Endothelial cell (in vitro differentiated cells): ENCODE measurements around the gene NUCKS1. TPM values are rescaled to one million over a fixed set of nuclear protein-coding genes. Genes with fewer than 3 reads are reported as not detected.

Experiments used
- DNase-seq: peaks from one replicate; pipeline ENCODE4 v3.0.0; 2021; ENCODE audit warnings: low spot score
- H3K27ac Mint-ChIP-seq: one replicate; pipeline ENCODE4 v1.8.0; 2021; ENCODE audit warnings: mixed read lengths, inconsistent platforms; ENCODE audit not compliant: unreplicated experiment
- H3K27me3 Mint-ChIP-seq: one replicate; pipeline ENCODE4 v1.8.0; 2021; ENCODE audit warnings: mild to moderate bottlenecking, moderate library complexity, mixed read lengths, inconsistent platforms; ENCODE audit not compliant: unreplicated experiment
- H3K36me3 Mint-ChIP-seq: one replicate; pipeline ENCODE4 v1.8.0; 2021; ENCODE audit warnings: mild to moderate bottlenecking, low read depth, mixed read lengths, inconsistent platforms; ENCODE audit not compliant: unreplicated experiment
- H3K4me1 Mint-ChIP-seq: one replicate; pipeline ENCODE4 v1.8.0; 2021; ENCODE audit warnings: mild to moderate bottlenecking, mixed read lengths, inconsistent platforms; ENCODE audit not compliant: unreplicated experiment
- H3K4me3 Mint-ChIP-seq: one replicate; pipeline ENCODE4 v1.8.0; 2021; ENCODE audit warnings: mild to moderate bottlenecking, mixed read lengths, inconsistent platforms; ENCODE audit not compliant: unreplicated experiment
- H3K9me3 Mint-ChIP-seq: one replicate; pipeline ENCODE4 v1.8.0; 2021; ENCODE audit warnings: mixed read lengths, inconsistent platforms; ENCODE audit not compliant: unreplicated experiment
- total RNA-seq: library from RNA; stranded (reverse); fragmentation: NEBNext Ultra II Directional; extraction: Animal tissue kit (Norgen Biotek cat#: 25700); gene quantifications from one replicate; pipeline ENCODE4 v1.2.1, GENCODE V29; 2021; ENCODE audit not compliant: unreplicated experiment
- TF ChIP-seq, protein P1 (sequence below): fragments of 200-600 bp; sonication (generic); IDR thresholded peaks from one replicate; pipeline ENCODE4 v1.5.0; 2021; ENCODE audit warnings: antibody characterized with exemption; ENCODE audit not compliant: unreplicated experiment

The NUCKS1 gene
- total RNA-seq, 1 donor from 2014 or later: 170 TPM

DNA sequence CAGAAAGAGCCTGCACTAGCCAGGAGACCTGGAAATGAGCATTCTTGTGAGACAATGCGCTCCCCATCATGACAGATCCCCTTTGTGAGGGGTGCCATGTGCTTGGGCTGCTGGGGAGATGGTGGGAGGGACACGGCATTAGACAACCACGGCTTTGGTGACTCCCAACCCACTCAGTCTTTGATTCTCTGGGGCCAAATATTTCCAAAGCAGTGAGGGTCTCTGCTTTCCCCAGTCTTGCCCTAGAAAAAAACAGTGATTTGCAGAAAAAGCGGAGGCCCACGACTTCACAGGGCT is 79.9 kb downstream of the NUCKS1 start:
- Mint-ChIP-seq H3K36me3 (no peaks in the 10 kb centered on the region), H3K27me3 (peaks cover 3% of the 10 kb centered on the region), H3K9me3 (no peaks in the 10 kb centered on the region), H3K27ac (no peak overlapping the region), H3K4me1 (peaks cover 39% of the 10 kb centered on the region), H3K4me3 (no peak overlapping the region)
- DNase-seq: no peak
- TF ChIP-seq, protein P1, sequence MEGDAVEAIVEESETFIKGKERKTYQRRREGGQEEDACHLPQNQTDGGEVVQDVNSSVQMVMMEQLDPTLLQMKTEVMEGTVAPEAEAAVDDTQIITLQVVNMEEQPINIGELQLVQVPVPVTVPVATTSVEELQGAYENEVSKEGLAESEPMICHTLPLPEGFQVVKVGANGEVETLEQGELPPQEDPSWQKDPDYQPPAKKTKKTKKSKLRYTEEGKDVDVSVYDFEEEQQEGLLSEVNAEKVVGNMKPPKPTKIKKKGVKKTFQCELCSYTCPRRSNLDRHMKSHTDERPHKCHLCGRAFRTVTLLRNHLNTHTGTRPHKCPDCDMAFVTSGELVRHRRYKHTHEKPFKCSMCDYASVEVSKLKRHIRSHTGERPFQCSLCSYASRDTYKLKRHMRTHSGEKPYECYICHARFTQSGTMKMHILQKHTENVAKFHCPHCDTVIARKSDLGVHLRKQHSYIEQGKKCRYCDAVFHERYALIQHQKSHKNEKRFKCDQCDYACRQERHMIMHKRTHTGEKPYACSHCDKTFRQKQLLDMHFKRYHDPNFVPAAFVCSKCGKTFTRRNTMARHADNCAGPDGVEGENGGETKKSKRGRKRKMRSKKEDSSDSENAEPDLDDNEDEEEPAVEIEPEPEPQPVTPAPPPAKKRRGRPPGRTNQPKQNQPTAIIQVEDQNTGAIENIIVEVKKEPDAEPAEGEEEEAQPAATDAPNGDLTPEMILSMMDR: no peak

DNA sequence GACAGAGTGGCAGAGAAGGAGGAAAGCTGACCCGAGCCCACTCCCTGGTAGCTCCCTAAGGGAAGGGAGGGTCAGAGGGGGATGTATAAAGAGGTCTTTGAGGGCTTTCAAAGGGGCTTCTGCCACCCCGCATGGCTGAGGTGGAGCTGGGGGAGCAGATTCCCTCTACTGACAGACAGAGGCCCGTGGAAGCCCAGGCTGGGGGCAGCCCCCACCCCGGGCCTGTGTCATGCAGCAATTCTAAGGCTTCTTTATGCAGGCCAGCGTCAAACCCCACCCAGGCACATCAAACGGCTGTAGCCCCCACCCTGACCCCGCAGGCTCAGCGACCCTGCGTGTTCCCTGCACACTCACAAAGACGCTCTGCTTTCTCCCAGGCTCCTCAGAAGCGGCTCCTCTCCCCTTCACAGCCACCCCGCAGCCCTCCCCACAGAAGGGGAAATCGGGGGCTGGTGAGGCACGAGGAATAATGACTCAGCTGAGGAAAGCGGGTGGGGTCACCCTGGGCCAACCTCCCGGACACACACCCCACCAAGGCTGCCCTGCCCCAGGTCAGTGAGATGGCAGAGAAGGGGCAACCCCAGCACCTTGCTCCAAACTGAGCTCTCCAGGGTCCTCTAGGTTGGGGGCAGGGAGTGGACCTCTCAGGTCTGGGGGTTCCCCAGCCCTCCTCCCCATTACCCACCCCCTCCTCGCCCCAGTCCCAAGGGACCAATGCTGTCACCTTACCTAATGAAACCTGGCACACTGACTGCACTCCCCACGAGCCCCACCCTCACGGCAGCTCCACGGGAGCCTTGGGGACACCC is 80.4 kb downstream of the NUCKS1 start:
- no peak for DNase-seq
- peak overlapping the region; percentile 56 for H3K4me3 Mint-ChIP-seq

DNA sequence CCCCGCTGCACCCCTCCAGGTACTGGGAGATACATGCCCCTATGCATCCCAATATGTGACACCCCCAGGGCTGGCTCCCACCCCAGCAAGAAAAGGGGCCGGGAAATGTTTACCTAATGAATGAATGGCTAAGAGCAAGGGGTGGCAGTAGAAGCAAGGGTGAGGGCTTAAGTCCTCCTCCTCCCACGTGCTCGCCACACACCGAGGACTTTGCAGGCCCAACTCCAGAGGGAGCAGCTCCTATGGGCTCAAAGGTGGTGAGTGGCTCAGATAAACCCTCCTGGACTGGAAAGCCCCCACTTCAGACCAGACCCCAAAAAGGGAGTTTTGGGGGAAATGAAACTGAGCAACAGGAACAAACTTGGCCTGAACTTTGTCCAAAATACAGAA is 81.0 kb downstream of the NUCKS1 start:
- TF ChIP-seq, protein P1: no peak
- Mint-ChIP-seq H3K9me3 (no peaks in the 10 kb centered on the region), H3K4me1 (peaks cover 46% of the 10 kb centered on the region), H3K4me3 (peak overlapping the region; percentile 56), H3K27me3 (peaks cover 6% of the 10 kb centered on the region), H3K27ac (no peak overlapping the region), H3K36me3 (no peaks in the 10 kb centered on the region)
- DNase-seq: no peak

More for the DNA sequence above, 80.4 kb downstream of the NUCKS1 start:
- H3K4me1 Mint-ChIP-seq: peaks cover 44% of the 10 kb centered on the region
- no peaks in the 10 kb centered on the region for H3K36me3 Mint-ChIP-seq
- TF ChIP-seq, protein P1: no peak
- peaks cover 3% of the 10 kb centered on the region for H3K27me3 Mint-ChIP-seq
- H3K27ac Mint-ChIP-seq: no peak overlapping the region
- H3K9me3 Mint-ChIP-seq: no peaks in the 10 kb centered on the region

- no peak overlapping the region for H3K27ac Mint-ChIP-seq
- no peak for DNase-seq
- no peak overlapping the region for H3K4me3 Mint-ChIP-seq
- H3K9me3 Mint-ChIP-seq: no peaks in the 10 kb centered on the region
- H3K4me1 Mint-ChIP-seq: peaks cover 49% of the 10 kb centered on the region
- TF ChIP-seq, protein P1: no peak
- H3K36me3 Mint-ChIP-seq: peaks cover 4% of the 10 kb centered on the region
- H3K27me3 Mint-ChIP-seq: peaks cover 8% of the 10 kb centered on the region
Observed at GRCh38 chr1:205667909-205668643, 81.9 kb downstream of the NUCKS1 start.
